ENCODE data around the gene TUBGCP2.

- TF ChIP-seq ZNF34 (CRISPR knock-in tag; IDR thresholded peaks at IDR 0.05; ENCODE audit: borderline replicate concordance) = no peak
- no peak for TF ChIP-seq MAFK (conservative IDR thresholded peaks at IDR 0.05 in 1 of 2, IDR thresholded peaks at IDR 0.05 in 1 of 2; ENCODE audit: low read length in 2 of 2)
- TF ChIP-seq POLR2A (IDR thresholded peaks at IDR 0.05; ENCODE audit: insufficient read depth in 1 of 2, low read depth in 2 of 2, low read length in 2 of 2) = no peak
Measured at GRCh38 chr10:133254421-133255120, 54.1 kb downstream of the TUBGCP2 start.
